ENCODE measurements around the gene MYL12B.

- TF ChIP-seq CTCF (IDR thresholded peaks at IDR 0.05): no peak
- no peak for TF ChIP-seq POLR2A (IDR thresholded peaks at IDR 0.05)
Observed at GRCh38 chr18:3269241-3269913, 7.4 kb downstream of the MYL12B start.
